ENCODE data around the gene LENG9.

LENG9 gene

GRCh38 chr19:54435551-54436016, 28.0 kb downstream of the LENG9 start:
- DNase-seq, result no peak

DNA sequence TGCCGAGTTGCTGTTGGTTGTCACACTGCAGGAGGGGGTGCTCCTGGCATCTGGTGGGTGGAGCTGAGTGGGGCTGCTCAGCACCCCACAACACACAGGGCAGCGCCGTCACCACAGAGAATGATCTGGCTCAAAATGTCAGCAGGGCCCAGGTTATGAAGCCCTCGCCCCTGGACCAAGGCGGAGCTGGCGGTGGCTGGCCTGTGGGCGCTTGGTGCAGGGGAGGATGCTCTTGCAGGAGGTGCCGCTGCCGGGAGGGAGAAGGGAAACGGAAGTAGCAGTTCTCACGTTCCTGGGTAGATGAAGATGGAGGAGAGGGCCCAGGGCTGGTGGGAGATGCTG, 28.7 kb downstream of the LENG9 start:
- no peak for DNase-seq

- DNase-seq, result no peak
Observed at GRCh38 chr19:54434112-54434872, 29.3 kb downstream of the LENG9 start.

DNA sequence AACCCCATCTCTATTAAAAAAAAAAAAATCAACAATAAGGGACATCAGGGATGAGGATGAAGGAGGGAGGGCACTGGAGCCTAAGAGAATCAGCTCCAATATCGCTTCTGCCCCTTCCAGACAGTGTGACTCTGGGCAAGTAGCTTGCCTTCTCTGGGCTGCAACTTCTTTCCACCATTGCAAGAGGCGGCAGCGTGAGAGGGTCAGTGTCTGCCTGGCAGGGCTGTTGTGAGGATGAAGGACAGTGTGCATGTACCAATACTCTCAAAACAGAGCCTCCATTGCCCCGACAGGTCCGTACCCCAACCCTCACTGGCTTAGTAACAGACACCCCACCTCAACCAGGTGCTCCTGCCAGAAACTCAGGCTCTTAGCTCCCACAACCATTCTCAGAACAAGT, 29.9 kb downstream of the LENG9 start:
- no peak for DNase-seq

GRCh38 chr19:54432144-54432738, 31.3 kb downstream of the LENG9 start:
- no peak for DNase-seq

DNA sequence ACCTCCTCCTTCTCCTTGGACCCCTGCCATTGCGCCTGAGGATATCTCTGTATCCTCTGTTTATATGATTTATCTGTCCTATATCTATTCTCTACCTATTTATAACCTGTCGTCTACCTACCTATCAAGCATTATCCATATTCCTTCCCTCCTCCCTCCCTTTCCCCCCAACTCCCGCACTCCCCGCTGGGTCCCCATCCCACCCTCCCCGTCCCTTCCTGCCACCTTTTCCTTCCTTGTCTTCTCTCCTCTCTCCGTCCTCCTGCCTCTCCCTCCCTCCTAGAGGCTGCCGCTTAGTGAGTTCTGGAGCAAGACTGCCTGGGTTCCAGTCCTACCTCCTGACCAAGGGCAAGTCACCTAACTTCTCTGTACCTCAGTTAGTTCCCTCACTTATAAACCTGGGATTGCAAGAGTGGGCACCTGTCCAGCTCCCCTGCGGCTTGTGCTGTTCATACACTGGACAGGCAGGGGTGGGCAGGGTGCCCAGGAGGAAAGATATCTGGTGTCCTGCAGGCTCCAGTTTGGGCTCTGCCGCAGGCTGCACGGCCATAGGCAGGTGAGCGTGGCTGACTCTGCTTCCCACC, 32.2 kb downstream of the LENG9 start:
- no peak for DNase-seq

- DNase-seq, result no peak
Observed at GRCh38 chr19:54430306-54431254, 33.0 kb downstream of the LENG9 start.

- no peak for DNase-seq
Observed at GRCh38 chr19:54429545-54430227, 33.9 kb downstream of the LENG9 start.

DNA sequence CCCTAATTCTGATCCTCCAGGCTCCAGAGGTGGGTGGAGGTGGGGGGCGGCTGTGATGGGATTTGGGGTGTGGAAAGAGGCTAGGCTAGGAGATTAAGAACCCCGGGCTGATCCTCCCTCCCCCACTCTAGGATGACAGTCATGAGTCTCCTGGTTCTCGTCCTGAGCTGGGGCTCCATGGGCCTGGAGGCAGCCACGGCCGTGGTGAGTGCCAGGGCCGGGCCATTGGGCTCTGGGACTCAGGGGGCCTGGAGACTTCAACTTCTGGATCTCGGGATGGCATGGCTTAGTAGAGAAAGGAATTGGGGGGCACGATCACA, 34.4 kb downstream of the LENG9 start:
- no peak for DNase-seq

DNA sequence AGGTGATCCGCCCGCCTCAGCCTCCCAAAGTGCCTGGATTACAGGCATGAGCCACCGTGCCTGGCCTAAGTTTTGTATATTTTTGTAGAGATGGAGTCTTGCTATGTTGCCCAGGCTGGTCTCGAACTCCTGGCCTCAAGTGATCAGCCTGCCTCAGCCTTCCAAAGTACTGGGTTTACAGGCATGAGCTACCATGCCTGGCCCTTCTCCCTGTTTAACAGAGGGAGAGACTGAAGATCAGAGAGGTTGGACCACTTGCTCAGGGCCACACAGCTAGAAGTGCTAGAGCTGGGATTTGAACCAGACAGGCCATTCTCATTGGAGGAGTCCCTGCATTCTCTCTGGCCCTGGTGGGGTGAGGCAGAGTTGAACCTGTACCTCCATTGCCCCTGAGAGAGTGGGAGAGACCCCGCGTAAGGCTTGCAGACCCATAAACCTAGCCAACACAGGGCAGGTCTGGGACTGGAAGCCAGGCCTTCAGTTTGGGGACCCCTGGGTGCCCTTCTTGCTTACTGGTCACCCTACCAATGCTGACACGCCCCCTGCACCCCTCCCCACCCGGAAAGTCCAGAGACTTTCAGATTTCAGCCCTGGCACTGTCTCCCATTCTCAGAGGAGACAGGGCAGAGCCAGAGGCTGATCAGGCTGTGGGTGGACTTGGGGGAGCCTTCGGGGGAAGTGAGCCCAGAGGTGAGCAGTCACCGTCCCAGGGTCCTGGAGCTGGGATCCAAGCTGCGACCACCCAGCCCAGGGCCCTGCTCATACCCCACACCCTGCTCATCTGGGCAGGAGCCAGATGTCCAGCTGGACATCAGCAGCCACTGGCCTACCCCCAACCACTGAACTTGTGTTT, 35.0 kb downstream of the LENG9 start:
- DNase-seq, result no peak

DNA sequence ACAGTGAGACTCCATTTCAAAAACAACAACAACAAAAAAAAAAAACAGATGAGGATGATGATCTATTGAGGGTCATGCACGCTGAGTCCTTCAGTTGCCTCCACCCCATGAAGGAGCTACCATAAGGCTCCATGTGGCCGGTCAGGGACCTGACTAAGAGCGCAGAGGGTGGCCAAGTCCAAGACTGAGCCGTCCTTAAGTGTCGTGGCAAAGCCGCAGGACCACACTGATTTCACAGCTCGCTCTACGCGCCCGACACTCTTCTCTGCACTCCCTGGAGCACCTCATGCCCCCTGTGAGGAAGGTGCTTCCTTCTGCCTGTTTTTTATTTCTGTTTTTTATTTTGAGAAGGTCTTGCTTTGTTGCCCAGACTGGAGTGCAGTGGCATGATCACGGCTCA, 36.0 kb downstream of the LENG9 start:
- no peak for DNase-seq

DNA sequence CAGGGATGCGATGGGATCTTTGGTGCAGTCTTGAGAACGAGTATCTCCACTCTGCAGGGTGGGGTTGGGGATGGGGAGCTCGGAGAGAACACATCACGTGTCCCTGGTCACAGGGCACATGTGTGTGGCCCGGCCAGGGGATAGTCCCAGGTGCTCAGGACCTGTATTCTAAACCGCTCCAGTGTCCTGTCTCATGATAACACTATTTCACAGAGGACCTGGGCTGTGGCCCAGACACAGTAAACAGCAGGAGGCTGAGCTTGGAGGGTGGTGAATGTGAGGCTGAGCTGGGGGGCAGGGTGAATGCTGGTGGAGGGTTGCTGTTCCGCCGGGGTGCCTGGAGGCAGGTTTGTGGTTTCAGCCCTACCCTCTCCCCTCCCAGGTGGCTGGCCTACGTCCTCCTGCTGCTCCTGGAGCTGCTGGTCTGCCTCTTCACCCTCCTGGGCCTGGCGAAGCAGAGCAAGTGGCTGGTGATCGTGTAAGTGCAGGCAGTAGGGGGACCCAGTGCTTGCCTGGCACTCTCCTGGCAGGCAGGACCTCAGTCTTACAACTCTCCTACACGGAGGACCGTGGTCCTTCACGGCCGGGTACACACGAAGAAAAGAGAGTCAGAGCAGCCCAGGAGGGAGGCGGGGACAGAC, 37.2 kb downstream of the LENG9 start:
- no peak for DNase-seq

- DNase-seq, result no peak
Observed at GRCh38 chr19:54425382-54425723, 38.2 kb downstream of the LENG9 start.

DNA sequence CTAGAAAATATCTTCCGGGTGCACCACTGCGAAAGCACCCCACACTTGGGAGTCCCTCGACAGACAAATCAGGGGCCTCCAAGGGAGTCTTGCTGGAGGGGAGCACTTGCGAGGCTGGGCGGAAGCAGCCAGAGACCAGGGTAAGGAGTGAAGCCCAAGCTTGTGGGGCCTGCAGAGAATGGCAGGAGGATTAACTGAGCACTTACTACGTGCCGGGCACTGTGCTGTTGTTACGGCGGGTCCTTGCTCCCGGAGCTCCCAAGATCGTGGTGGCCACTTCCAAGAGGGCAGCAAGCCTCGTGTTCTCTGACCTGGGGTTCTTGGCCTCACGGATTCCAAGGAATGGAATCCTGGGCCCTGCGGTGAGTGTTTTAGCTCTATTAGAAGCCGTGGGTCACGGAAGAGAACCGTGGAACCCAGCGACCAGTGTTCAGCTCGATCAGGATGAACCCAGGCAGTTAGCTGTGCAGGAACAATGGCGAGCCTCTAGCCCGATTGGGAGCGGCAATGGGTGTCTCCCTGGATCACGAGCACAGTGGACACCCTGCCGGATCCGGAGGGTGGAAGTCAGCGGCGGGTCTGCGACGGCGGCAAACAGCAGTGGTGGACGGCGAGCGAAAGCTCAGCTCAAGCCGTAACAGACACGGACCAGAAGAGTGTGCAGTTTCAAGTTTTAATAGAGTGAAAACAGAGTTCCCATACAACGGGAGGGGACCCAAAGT, 38.8 kb downstream of the LENG9 start:
- no peak for DNase-seq

GRCh38 chr19:54424201-54424600, 39.4 kb downstream of the LENG9 start:
- no peak for DNase-seq

GRCh38 chr19:54422136-54422535, 41.4 kb downstream of the LENG9 start:
- DNase-seq, result no peak

DNA sequence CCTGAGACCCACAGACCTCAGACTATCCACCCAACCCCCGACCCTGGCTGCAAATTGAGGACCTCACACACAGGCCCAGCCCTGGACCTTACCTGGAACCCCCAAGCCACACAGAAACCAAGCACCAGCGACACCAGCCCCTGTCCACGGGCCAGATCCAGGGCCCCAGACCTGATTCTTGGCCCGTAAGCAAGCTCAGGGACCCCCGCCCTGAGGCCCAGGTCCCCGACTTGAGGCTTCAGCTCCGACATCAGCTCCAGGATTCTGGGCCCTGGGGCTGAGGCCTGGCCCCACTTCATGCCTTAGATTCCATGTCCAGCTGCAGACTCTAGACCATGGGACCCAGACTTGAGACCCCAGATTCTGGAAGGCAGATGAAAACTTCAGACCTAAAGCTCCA, 42.1 kb downstream of the LENG9 start:
- DNase-seq, result no peak

GRCh38 chr19:54421169-54421516, 42.4 kb downstream of the LENG9 start:
- DNase-seq, result no peak

DNA sequence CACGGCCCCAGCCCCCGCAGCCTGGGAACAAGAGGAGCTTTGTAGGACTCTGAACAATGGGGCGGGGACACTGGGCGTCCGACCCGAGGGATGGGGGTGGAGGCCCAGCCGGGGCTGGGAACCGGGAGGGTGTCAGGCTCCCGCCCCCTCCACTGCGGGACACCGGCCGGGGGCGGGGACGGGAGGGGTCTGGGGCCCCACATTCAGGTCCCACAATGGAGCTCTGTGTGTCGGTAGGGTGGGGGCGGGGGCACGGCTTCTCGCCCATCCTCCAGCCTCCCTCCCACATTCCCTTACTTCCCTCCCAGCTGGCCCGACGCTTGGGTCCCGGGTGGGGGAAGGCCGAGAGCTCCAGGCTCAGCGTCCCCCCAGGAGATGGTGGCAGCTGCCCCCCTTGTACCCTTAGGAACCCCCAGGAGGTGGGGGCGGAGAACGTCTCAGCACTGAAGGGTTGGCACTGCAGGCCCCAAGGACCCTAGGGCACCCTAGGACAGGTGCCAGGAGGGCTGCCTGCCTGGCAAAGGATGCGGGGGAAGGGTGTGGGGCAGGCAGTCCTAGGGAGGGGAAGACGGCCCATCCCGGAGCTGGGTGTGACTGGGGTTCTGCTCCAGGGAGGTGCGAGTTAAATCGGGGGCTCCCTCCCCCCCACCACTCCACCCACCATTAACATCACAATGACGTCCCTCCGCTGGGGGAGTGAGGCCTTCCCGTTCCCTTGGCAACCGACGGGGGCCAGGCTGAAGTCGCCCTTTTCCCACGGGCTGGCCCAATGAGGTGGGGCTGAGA, 43.0 kb downstream of the LENG9 start:
- DNase-seq, result no peak

DNA sequence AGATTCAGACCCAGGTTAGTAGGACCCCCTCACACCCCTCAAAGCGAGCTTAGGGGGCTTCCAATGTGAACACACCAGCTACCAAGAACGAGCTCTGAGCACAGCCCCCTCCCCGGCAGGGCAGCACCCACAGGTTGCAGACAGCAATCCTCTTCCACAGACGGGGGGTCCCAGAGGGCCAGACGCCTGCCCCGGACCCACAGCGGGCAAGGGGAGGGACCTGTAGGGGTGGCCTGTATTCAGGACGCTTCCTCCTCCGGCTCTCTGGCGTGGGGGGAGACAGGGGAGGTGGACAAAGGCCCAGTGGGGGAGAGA, 43.6 kb downstream of the LENG9 start:
- no peak for DNase-seq
